GM18909 (cell line): ENCODE results near the gene IAPP.
"Not testable (repeated sequence)": the region's sequence is repeated elsewhere in the genome, so short reads cannot be mapped to it uniquely, and the experiment has no call there.

ENCODE experiments used
- ATAC-seq: cut with Tn5 transposase; IDR thresholded peaks from one replicate; pipeline ENCODE4 v1.9.1; 2021; ENCODE audit warnings: mild to moderate bottlenecking; ENCODE audit not compliant: unreplicated experiment, poor library complexity

Gene IAPP

DNA sequence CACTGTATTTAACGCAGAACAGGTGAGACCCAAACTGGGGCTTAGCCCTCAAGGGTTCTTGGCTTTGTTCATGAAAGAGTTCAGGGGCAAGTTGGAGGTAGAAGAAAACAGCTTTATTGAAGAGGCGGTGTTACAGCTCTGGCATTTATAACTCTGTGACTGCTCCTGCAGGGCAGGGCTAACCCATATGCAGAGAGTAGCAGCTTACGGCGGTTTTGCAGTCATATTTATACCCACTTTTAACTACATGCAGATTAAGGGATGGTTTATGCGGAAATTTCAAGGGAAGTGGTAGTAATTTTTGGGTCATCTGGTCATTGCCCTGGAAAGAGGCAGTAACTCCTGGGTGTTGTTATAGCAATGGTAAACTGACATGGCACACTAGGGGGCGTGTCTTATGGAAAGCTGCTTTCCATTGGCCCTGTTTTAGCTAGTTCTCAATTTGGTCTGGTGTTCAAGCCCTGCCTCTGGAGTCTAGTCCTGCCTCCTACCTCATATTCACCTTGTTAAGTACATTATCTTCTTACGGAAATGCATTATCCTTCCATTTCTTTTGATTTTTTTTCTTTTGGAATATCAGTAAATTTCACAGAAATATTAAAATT lies 1.8 kb upstream of the IAPP start:
- no peak for ATAC-seq

DNA sequence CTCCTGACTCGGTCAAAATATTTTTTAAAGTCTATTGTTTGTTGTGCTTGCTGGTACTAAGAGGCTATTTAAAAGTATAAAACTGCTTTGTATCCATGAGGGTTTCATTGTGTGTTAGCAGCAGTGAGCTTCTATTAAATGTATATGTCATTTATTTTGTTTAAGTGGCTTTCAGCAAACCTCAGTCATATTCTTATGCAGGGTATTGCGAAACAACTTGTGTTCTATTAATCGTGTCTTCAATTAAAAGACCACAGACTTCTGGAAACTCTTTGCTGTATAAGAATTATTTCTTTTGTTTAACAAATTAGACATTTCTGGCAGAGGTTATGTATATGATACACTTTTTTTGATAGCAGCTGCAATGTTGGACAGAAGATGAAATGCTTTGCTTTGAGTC lies 6.5 kb downstream of the IAPP start:
- no peak for ATAC-seq

- not testable (repeated sequence) for ATAC-seq
These were observed 8.6 kb downstream of the IAPP start for GRCh38 chr12:21381320-21381719.

- ATAC-seq = no peak
These were observed 11.6 kb downstream of the IAPP start for GRCh38 chr12:21384261-21384660.

- ATAC-seq = no peak
These were observed 14.5 kb downstream of the IAPP start for GRCh38 chr12:21387174-21387573.

DNA sequence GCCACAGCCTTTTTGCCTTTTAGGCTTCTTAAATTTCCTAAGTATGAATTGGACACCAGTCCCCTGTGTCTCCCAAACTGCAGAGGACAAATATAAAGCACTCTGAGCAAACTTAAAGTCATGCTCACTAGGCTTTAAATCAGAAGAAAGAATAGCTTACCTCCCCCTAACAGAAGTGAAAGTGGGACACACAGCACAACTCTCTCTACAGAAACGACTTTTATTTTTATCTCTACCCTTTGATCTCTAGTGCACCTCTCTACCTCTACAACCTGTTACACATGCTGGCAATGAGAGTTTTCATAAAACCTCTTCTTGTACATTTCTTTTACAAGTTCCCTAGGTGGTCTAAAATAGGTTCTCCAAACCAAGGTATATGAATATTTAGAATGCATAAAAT lies 19.7 kb downstream of the IAPP start:
- no peak for ATAC-seq

DNA sequence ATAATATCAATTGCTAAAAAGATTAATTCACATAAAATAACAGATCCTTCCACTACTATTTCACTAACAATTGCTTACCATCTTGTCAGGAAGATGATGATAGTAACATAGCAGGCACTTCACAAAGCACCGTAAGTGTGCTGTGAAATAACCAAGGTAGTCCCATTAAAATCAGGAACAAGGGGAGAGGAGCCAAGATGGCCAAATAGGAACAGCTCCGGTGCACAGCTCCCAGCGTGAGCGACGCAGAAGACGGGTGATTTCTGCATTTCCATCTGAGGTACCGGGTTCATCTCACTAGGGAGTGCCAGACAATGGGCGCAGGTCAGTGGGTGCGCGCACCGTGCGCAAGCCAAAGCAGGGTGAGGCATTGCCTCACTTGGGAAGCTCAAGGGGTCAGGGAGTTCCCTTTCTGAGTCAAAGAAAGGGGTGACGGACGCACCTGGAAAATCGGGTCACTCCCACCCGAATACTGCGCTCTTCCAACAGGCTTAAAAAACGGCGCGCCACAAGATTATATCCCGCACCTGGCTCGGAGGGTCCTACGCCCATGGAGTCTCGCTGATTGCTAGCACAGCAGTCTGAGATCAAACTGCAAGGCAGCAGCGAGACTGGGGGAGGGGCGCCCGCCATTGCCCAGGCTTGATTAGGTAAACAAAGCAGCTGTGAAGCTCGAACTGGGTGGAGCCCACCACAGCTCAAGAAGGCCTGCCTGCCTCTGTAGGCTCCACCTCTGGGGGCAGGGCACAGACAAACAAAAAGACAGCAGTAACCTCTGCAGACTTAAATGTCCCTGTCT lies 22.3 kb downstream of the IAPP start:
- not testable (repeated sequence) for ATAC-seq

DNA sequence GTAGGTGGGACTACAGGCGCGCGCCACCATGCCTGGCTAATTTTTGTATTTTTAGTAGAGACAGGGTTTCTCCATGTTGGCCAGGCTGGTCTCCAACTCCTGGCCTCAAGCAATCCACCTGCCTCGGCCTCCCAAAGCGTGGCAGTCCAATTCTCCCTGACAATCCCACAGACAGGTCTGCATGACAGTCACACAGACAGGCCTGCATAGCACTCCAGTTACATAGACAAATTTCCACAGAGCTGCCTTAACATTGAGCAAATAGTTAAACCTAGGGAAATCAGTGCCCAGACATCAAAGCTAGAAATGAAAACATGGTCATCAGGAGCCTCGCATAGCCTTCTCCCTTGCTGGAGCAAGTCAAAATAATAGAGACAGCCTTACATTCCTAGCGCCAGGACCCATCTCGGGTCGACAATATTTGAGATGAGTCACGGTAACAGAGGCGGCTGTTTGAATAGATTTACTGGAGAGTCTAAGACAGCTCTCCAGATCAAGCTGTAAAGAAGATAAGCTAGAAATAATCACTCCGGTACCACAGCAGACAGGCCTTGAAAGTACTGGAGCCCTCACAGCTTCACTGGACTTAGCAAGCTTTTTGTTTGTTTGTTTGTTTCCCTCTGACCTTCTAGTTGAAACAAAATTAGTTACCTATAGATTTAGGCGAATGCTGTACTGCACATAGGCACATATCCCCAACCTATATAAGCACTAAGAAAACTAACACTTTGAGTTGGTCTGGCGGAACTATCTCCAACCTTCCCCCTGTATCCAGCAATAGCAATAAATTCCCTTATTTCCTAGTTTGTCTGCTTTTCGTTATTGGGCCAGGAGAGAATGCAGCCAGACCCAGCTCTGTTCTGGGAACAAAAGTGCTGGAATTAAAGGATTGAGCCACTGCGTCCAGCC lies 40.9 kb downstream of the IAPP start:
- no peak for ATAC-seq

GRCh38 chr12:21416511-21417121 lies 43.9 kb downstream of the IAPP start:
- ATAC-seq = no peak

- ATAC-seq = not testable (repeated sequence)
These were observed 45.7 kb downstream of the IAPP start for GRCh38 chr12:21418398-21418797.

DNA sequence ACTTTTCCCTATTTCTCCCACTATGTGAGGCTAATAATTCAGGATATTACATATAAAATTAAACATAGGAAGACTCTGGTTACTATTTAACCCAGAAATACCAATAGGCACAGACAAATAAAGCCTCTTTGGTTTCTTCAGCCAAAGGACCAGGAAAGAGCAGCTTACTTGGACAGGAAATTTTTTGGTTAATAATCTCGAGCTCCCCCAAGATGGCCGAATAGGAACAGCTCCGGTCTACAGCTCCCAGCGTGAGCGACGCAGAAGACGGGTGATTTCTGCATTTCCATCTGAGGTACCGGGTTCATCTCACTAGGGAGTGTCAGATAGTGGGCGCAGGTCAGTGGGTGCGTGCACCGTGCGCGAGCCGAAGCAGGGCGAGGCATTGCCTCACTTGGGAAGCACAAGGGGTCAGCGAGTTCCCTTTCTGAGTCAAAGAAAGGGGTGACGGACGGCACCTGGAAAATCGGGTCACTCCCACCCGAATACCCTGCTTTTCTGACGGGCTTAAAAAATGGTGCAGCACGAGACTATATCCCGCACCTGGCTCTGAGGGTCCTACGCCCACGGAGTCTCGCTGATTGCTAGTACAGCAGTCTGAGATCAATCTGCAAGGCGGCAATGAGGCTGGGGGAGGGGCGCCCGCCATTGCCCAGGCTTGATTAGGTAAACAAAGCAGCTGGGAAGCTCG lies 46.5 kb downstream of the IAPP start:
- ATAC-seq = not testable (repeated sequence)

GRCh38 chr12:21428241-21428640 lies 55.5 kb downstream of the IAPP start:
- ATAC-seq = no peak
